ENCODE data around the gene C3orf20.

Gene C3orf20

DNA sequence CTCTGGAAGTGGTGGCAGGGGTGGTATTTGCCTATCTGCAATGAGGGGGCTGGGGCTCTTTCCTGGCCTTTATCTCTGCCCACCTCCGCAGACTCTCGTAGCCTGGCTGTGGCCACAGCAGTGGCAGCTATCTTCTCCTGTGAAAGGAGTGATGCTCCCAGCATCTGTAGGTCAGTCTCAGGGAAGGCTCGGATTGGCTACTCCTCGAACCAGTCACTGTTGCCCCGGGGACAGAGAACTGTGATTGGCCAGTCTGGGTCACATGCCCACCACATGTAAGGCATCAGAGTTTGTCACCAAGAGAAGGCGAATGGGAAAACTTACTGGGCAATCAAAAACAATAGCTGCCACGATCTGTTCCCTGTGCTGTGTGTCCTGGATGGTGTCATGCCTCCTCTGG, 113.7 kb downstream of the C3orf20 start:
- Histone ChIP-seq H4K12ac (ENCODE audit: low read depth, low read length) (no peak overlapping the region), H3K14ac (ENCODE audit: low read length) (no peak overlapping the region), H3K4me3 (ENCODE audit: low read depth, low read length) (no peak overlapping the region), H3K79me2 (ENCODE audit: control insufficient read depth, insufficient read depth, low read length, poor library complexity) (no peaks in the 10 kb centered on the region), H3K27ac (ENCODE audit: low read depth, low read length) (no peak overlapping the region), H3K4me1 (ENCODE audit: control insufficient read depth in 1 of 2, insufficient read depth in 2 of 2, low read length in 2 of 2) (peaks cover 2 to 8% of the 10 kb centered on the region in 2 experiments), H4K91ac (ENCODE audit: low read depth, low read length) (no peak overlapping the region), H3K23ac (ENCODE audit: low read length) (no peak overlapping the region), H2AFZ (ENCODE audit: insufficient read depth, low read length, poor library complexity) (no peak overlapping the region), H3K9ac (ENCODE audit: low read length) (no peak overlapping the region), H3K79me1 (ENCODE audit: low read length) (no peaks in the 10 kb centered on the region), H3K4me2 (ENCODE audit: low read length) (no peak overlapping the region), H2BK12ac (ENCODE audit: low read length) (no peak overlapping the region), H4K8ac (ENCODE audit: low read depth, low read length) (no peak overlapping the region), H2AK5ac (ENCODE audit: low read length) (no peak overlapping the region), H3K9me3 (ENCODE audit: insufficient read depth, low read depth, low read length) (peaks cover 4% of the 10 kb centered on the region), H2BK120ac (ENCODE audit: insufficient read depth, low read length, poor library complexity) (no peak overlapping the region), H2BK5ac (ENCODE audit: low read depth, low read length, poor library complexity) (no peak overlapping the region), H3K36me3 (ENCODE audit: control insufficient read depth in 1 of 2, insufficient read depth in 2 of 2, low read length in 2 of 2) (no peaks in the 10 kb centered on the region), H3K18ac (ENCODE audit: low read length) (no peak overlapping the region), H3K27me3 (ENCODE audit: insufficient read depth, low read length) (no peaks in the 10 kb centered on the region), H3K4ac (ENCODE audit: low read depth, low read length) (no peak overlapping the region)
- no CpG with 5 or more reads among the region's 7 CpGs for WGBS (ENCODE audit: extremely low coverage, insufficient coverage, insufficient read length)
- DNase-seq: no peak

DNA sequence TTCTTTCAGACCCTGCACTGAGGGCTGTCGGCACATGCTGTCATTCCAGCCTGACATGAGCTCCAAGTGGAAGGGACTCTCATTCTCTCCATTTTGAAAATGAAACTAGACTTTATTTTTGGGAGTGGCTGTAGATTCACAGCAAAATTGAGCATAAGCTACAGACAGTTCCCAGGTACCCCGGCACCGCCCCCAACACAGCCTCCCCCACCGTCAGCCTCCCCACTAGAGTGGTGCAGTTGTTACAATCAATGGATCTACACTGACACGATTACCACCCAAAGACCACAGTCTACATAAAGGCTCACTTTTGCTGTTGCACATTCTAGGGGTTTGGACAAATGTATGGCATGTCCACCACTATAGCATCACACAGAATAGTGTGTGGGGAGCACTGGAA, 114.3 kb downstream of the C3orf20 start:
- Histone ChIP-seq H3K14ac (ENCODE audit: low read length) (no peak overlapping the region), H3K4me2 (ENCODE audit: low read length) (no peak overlapping the region), H3K23ac (ENCODE audit: low read length) (no peak overlapping the region), H2AFZ (ENCODE audit: insufficient read depth, low read length, poor library complexity) (no peak overlapping the region), H3K4me1 (ENCODE audit: control insufficient read depth in 1 of 2, insufficient read depth in 2 of 2, low read length in 2 of 2) (peaks cover 5 to 10% of the 10 kb centered on the region in 2 experiments), H3K18ac (ENCODE audit: low read length) (no peak overlapping the region), H2BK12ac (ENCODE audit: low read length) (no peak overlapping the region), H3K9me3 (ENCODE audit: insufficient read depth, low read depth, low read length) (peaks cover 4% of the 10 kb centered on the region), H4K12ac (ENCODE audit: low read depth, low read length) (no peak overlapping the region), H3K36me3 (ENCODE audit: control insufficient read depth in 1 of 2, insufficient read depth in 2 of 2, low read length in 2 of 2) (no peaks in the 10 kb centered on the region), H2BK120ac (ENCODE audit: insufficient read depth, low read length, poor library complexity) (no peak overlapping the region), H2AK5ac (ENCODE audit: low read length) (no peak overlapping the region), H4K8ac (ENCODE audit: low read depth, low read length) (no peak overlapping the region), H3K4ac (ENCODE audit: low read depth, low read length) (no peak overlapping the region), H3K4me3 (ENCODE audit: low read depth, low read length) (no peak overlapping the region), H3K79me1 (ENCODE audit: low read length) (no peaks in the 10 kb centered on the region), H3K27ac (ENCODE audit: low read depth, low read length) (no peak overlapping the region), H2BK5ac (ENCODE audit: low read depth, low read length, poor library complexity) (no peak overlapping the region), H3K79me2 (ENCODE audit: control insufficient read depth, insufficient read depth, low read length, poor library complexity) (no peaks in the 10 kb centered on the region), H3K9ac (ENCODE audit: low read length) (no peak overlapping the region), H4K91ac (ENCODE audit: low read depth, low read length) (no peak overlapping the region), H3K27me3 (ENCODE audit: insufficient read depth, low read length) (no peaks in the 10 kb centered on the region)
- no peak for DNase-seq
- no CpG with 5 or more reads among the region's 5 CpGs for WGBS (ENCODE audit: extremely low coverage, insufficient coverage, insufficient read length)

DNA sequence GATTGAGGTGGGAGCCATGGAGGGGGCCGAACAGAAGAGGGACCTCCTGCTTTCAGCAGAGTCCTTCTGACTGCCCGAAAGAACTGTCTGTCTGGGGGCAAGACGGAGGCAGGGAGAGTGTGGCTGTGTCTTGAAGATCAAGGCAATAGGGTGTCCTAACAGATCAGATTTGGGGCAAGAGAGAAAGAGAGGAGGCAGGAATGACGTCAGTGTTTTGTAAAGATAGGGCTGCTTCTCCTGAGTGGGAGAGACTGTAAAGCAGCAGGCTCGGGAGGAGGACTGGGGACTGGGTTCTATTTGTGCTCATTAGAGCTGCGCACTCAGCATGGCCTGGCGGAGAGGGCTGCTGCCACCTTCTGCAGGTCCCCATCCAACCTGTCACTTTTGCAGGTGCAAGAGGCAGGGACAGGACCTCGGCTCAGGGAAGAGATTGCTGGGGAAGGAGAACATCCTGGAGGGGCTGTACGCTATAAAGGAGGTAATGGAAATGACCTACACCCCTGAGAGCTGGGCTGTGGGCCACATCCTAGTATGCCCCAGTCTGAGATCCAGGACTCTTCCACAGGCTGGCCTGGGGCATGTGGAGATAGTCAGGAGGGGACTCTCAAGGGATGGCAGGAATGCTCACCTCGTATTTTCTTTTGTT, 114.8 kb downstream of the C3orf20 start:
- H3K23ac ChIP-seq (ENCODE audit: low read length): no peak overlapping the region
- no peak for DNase-seq
- H2BK12ac ChIP-seq (ENCODE audit: low read length): no peak overlapping the region
- no peak overlapping the region for H3K14ac ChIP-seq (ENCODE audit: low read length)
- H2BK5ac ChIP-seq (ENCODE audit: low read depth, low read length, poor library complexity): no peak overlapping the region
- no peak overlapping the region for H3K4ac ChIP-seq (ENCODE audit: low read depth, low read length)
- no peak overlapping the region for H3K4me3 ChIP-seq (ENCODE audit: low read depth, low read length)
- WGBS (ENCODE audit: extremely low coverage, insufficient coverage, insufficient read length): no CpG with 5 or more reads among the region's 10 CpGs
- H3K36me3 ChIP-seq (ENCODE audit: control insufficient read depth in 1 of 2, insufficient read depth in 2 of 2, low read length in 2 of 2): no peaks in the 10 kb centered on the region
- H3K79me2 ChIP-seq (ENCODE audit: control insufficient read depth, insufficient read depth, low read length, poor library complexity): no peaks in the 10 kb centered on the region
- H4K8ac ChIP-seq (ENCODE audit: low read depth, low read length): no peak overlapping the region
- no peak overlapping the region for H4K91ac ChIP-seq (ENCODE audit: low read depth, low read length)
- no peak overlapping the region for H2AK5ac ChIP-seq (ENCODE audit: low read length)
- no peak overlapping the region for H2BK120ac ChIP-seq (ENCODE audit: insufficient read depth, low read length, poor library complexity)
- no peak overlapping the region for H3K4me2 ChIP-seq (ENCODE audit: low read length)
- H3K9me3 ChIP-seq (ENCODE audit: insufficient read depth, low read depth, low read length): peaks cover 4% of the 10 kb centered on the region
- H4K12ac ChIP-seq (ENCODE audit: low read depth, low read length): no peak overlapping the region
- H3K18ac ChIP-seq (ENCODE audit: low read length): no peak overlapping the region
- no peak overlapping the region for H2AFZ ChIP-seq (ENCODE audit: insufficient read depth, low read length, poor library complexity)
- no peaks in the 10 kb centered on the region for H3K79me1 ChIP-seq (ENCODE audit: low read length)
- peaks cover 5 to 10% of the 10 kb centered on the region in 2 experiments for H3K4me1 ChIP-seq (ENCODE audit: control insufficient read depth in 1 of 2, insufficient read depth in 2 of 2, low read length in 2 of 2)
- no peaks in the 10 kb centered on the region for H3K27me3 ChIP-seq (ENCODE audit: insufficient read depth, low read length)
- H3K27ac ChIP-seq (ENCODE audit: low read depth, low read length): no peak overlapping the region
- H3K9ac ChIP-seq (ENCODE audit: low read length): no peak overlapping the region

DNA sequence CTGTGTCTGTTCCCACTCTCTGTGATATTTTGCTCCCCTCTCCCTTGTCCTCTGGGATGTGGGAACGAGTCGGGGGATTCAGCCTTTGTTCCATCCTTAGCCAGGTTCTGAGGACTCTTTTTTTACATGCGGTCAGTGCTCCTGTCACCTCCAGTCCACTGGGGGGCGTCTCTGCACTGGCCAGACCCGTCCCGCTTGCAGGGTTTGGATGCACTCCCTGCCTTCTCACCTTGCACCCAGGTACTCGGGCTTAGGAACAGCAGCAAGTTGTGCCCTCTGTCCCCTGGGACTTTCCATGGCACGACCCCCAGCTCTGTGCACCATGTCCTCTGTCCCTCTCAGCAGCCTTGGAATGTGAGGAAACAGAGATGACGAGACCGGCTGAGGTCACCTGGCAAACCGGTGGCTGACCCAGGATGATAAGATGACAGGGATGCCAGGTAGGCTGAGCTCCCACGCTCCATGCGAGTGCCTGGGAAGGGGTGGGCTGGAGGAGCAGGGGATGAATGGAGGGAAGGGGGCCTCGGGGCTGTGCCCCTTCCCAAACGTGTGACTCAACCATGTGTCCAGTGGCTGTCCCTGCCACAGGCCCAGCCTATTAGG, 116.5 kb downstream of the C3orf20 start:
- Histone ChIP-seq H3K18ac (ENCODE audit: low read length) (no peak overlapping the region), H3K23ac (ENCODE audit: low read length) (no peak overlapping the region), H4K8ac (ENCODE audit: low read depth, low read length) (no peak overlapping the region), H2BK5ac (ENCODE audit: low read depth, low read length, poor library complexity) (no peak overlapping the region), H3K27ac (ENCODE audit: low read depth, low read length) (no peak overlapping the region), H3K79me2 (ENCODE audit: control insufficient read depth, insufficient read depth, low read length, poor library complexity) (no peaks in the 10 kb centered on the region), H4K91ac (ENCODE audit: low read depth, low read length) (peak overlapping the region; percentile 20), H4K12ac (ENCODE audit: low read depth, low read length) (no peak overlapping the region), H2BK120ac (ENCODE audit: insufficient read depth, low read length, poor library complexity) (no peak overlapping the region), H2AFZ (ENCODE audit: insufficient read depth, low read length, poor library complexity) (no peak overlapping the region), H3K4me2 (ENCODE audit: low read length) (no peak overlapping the region), H3K9ac (ENCODE audit: low read length) (no peak overlapping the region), H2BK12ac (ENCODE audit: low read length) (no peak overlapping the region), H3K14ac (ENCODE audit: low read length) (no peak overlapping the region), H2AK5ac (ENCODE audit: low read length) (no peak overlapping the region), H3K79me1 (ENCODE audit: low read length) (no peaks in the 10 kb centered on the region), H3K27me3 (ENCODE audit: insufficient read depth, low read length) (no peaks in the 10 kb centered on the region), H3K4ac (ENCODE audit: low read depth, low read length) (no peak overlapping the region), H3K9me3 (ENCODE audit: insufficient read depth, low read depth, low read length) (no peaks in the 10 kb centered on the region), H3K36me3 (ENCODE audit: control insufficient read depth in 1 of 2, insufficient read depth in 2 of 2, low read length in 2 of 2) (no peaks in the 10 kb centered on the region), H3K4me1 (ENCODE audit: control insufficient read depth in 1 of 2, insufficient read depth in 2 of 2, low read length in 2 of 2) (peaks cover 5 to 10% of the 10 kb centered on the region in 2 experiments), H3K4me3 (ENCODE audit: low read depth, low read length) (no peak overlapping the region)
- WGBS (ENCODE audit: extremely low coverage, insufficient coverage, insufficient read length): no CpG with 5 or more reads among the region's 15 CpGs
- peak; percentile 27 to 70 for DNase-seq
